ENCODE data around the gene ALKBH7. TPM values are rescaled to one million over a fixed set of nuclear protein-coding genes. Genes with fewer than 3 reads are reported as not detected.
"Not testable (repeated sequence)": the region's sequence is repeated elsewhere in the genome, so short reads cannot be mapped to it uniquely, and the experiment has no call there.

ALKBH7 gene
- total RNA-seq, 1 donor from 2014 or later, result 130 TPM

DNA sequence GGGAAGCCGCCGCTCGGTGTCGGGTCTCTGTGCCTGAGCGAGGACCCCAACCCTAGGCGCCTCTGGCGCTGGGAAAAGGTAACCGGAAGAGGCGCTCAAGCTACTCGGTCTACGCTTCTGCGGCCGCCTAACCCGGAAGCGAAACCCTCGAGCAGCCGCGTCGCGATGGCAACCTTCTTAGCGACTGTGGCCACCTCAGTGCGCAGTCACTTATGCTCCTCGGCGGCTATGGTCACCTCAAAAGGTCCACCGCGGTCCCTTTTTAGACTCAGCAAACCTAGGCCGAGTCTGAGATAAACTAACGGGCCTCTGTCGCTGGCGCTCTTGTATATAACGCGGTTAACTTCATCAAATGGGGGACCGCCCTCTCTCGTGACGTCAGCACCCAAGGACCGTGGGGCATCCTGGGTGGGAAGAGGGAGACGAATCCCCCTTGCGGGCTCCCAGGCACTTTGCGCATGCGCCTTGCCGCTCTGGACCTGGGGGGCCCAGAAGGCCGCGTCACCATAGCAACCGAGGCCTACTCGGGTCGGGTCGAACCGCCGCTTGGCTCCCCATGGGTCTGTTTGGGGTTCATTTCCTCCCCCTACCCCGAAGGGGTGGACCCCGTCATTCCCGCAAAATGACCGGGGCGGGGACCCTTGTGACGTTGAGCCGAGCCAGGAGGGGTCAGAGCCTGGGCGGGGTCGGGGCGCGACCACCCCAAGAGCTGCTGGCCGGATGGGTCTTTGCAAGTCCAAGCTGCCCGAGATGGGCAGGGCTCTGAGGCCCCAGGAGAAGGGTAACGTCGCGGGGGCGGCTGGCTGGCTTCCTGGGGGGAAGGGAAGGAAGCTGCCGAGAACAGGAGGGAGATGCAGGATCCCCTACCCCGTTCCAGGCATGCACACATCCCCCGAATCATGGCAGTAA lies 20.7 kb downstream of the ALKBH7 start, which contains the start of gene GTF2F1:
GTF2F1 (minus strand) TSS at position 91 of the 909 bp plus-strand sequence. CDS start 169 bp downstream, outside the sequence.
- intact Hi-C loops (cut with DNase I), result loop anchor here (2.0 kb wide), 1 partner anchor 21 kb away; the partner anchor contains the start of gene ALKBH7

DNA sequence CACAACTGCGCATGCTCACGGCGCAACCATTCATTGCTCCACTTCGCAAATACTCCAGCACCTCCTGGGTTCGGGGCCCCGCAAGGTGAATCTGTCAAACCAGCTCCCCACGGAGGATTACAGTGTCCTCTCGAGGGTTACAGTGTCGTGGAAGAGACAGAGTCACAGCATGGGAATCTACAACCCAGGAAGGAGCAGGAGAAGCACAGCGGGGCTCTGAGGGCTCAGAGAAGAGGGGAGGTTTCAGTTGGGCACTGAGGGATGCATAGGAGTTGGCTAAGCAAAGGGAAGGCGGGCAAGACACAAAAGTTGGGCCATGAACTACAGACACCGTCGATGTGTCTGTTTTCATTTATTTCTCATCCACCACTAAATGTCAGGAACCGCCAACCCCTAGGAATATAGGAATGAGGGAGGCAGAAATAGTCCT lies 21.4 kb downstream of the ALKBH7 start:
- intact Hi-C loops (cut with DNase I), result loop anchor here (2.0 kb wide), 1 partner anchor 21 kb away; the partner anchor contains the start of gene ALKBH7
- DNase-seq (ENCODE audit: low spot score), result no peak

More for the DNA sequence above, 20.7 kb downstream of the ALKBH7 start, which contains the start of gene GTF2F1:
- peak; percentile 95 for DNase-seq (ENCODE audit: low spot score)

DNA sequence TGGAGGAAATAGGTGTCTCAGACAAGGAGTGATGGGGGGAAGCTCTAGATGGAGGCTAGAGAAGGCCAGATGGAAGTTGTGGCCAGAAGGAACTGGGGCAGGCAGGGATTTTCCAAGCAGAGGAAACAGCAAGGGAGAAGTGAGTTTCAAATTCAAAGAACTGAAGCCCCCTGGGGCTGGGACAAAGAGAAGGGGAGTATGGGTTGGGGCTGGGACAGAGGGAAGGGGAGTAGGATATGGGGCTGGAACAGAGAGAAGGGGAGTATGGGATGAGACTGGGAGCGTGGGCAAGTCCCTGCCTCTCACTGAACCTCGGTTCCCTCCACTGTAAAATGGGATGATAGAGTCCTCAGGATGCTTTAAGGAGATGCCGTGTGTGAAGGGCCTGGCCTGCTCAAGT lies 22.2 kb downstream of the ALKBH7 start:
- intact Hi-C loops (cut with DNase I), result no loop called here
- no peak for DNase-seq (ENCODE audit: low spot score)

DNA sequence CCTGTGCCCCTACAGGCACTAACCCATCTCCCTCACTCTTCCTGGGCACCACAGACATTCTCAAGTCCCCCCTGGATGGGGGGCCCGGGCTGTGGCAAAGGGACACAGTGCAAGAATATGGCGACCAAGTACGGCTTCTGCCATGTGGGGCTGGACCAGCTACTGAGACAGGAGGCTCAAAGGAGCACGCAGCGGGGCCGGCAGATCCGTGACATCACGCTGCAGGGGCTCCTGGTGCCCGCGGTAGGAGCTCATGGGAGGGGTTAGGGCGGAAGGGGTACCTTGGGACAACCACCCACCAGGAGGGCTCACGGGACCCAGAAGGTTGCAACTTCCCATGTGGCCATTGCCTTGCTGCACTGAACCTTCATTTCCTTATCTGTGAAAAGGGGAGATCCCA lies 23.7 kb downstream of the ALKBH7 start:
- intact Hi-C loops (cut with DNase I), result no loop called here

DNA sequence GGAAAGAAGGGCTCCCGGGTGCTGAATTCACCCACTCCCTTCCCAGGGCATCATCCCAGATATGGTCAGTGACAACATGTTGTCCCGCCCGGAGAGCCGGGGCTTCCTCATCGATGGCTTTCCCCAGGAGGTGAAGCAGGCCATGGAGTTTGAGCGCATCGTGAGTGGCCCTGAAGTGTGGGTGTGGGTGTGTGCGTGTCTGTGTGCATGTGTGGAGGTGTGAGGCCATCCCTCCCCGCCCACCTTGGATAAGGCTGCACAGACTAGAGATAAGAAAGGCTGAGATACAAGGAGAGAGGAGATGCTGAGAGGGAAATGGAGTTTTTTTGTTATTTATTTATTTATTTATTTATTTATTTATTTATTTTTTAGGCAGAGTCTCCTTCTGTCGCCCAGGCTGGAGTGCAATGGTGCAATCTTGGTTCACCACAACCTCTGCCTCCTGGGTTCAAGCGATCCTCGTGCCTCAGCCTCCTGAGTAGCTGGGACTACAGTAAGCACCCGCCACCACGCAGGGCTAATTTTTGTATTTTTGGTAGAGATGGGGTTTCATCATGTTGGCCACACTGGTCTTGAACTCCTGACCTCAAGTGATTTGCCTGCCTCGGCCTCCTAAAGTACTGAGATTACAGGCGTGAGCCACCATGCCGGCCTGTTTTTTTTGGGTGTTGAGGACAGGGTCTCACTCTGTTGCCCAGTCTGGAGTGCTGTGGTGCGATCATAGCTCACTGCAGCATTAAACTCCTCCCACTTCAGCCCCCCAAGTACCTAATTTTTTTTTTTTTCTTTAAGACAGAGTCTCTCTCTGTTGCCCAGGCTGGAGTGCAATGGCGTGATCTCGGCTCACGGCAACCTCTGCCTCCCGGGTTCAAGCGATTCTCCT lies 27.7 kb downstream of the ALKBH7 start:
- DNase-seq (ENCODE audit: low spot score); intact Hi-C loops (cut with DNase I): not testable (repeated sequence)

More for the DNA sequence above, 23.7 kb downstream of the ALKBH7 start:
- DNase-seq (ENCODE audit: low spot score), result no peak

DNA sequence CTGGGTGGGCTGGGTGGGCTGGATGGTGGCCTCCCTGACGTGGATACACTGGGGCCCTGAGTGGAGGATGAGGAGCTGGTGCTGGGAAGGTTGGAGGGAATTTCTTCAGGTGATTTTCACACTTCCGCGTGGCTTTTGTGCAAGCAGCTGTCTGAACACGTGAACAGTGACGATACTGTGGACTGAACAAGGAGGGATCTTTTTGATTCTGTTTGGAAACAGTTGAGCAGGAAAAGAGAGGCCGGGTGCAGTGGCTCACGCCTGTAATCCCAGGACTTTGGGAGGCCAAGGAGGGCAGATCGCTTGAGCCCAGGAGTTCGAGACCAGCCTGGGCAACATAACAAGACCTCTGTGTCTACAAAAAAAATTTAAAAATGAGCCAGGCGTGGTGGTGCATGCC lies 29.5 kb downstream of the ALKBH7 start:
- DNase-seq (ENCODE audit: low spot score), result no peak
- intact Hi-C loops (cut with DNase I), result no loop called here

DNA sequence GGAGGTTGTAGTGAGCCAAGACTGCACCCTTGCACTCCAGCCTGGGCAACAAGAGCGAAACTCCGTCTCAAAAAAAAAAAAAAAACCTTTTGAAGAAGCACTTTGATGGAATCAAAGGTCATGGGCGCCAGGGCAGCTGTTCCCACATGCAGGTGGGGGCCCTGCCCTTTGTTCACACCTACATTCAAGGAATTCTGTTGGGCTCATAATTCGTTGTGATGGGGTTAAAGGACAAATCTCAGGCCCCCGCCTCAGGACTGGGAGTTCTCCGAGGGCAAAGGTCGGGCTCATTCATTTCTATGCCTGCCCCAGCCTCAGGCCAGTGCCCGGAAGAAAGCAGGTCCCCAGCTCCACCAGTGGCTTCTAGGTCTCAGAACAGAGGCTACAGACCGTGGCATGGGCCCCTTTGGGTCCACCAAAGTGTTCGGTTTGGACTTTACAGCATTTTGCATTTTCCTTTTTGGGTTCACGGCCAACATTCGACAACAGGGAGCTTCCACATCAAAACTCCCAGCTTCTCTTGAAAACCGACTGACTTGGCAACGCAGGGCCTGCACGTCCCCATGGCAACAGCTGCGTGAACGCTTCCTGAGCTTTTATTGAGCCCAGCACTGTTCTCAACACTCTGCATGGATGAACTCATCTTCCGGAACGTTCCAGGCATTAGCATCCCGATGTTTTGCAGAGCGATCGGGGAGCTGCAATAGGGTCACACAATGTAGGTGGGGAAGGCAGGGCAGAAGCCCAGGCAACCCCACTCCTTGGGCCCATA lies 30.4 kb downstream of the ALKBH7 start:
- intact Hi-C loops (cut with DNase I), result no loop called here
- no peak for DNase-seq (ENCODE audit: low spot score)

DNA sequence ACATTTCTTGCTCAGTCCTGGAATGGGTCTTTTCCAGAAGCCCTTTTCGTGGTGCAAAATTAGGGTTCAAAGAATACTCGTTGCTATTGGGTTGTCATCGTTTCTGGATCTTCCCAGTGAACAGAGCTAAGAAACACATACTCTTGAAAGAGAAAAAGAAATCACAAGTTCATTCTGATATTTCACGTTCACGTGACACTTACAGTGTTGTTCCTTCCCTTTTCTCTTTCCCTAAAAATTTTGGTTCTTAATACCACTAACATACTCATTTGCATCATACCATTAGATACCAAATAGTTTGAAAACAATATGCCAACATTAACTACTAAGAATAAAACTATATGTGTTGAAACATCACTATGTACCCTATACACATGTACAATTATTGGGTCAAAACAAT lies 33.8 kb downstream of the ALKBH7 start:
- intact Hi-C loops (cut with DNase I), result no loop called here
- DNase-seq (ENCODE audit: low spot score), result no peak

DNA sequence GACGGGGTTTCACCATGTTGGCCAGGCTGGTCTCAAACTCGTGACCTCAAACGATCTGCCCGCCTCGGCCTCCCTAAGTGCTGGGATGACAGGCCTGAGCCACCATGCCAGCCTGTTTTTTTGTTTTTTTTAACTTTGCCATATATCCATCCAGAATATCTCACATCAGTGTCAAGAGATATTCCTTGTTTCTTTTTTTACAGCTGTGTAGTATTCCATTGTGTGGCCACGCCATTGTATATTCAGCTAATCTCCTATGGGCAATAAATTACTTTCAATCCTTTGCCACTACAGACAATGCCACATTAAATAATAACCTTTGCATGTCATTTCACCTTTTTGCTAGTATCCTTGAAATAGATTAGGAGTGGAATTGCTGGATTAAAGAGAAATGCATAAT lies 36.8 kb downstream of the ALKBH7 start:
- intact Hi-C loops (cut with DNase I), result no loop called here

DNA sequence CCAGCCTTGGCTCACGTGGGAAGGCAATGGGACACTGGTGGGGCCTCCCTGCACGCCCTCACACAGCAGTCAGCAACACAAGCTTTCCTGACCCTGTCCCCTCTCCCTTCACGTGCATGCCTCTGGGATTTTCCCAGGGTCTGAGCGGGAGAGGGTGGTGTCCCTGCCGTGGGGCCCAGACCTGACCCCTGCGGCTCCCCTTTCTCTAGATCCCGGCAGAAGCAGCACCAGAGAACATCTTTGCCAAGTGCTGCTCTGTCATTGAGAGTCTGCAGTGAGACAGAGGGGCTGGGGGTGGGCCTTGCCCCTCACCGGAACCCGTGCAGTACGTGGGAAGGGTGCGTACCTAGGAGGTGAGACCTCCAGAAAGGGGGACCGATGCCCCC lies 39.5 kb downstream of the ALKBH7 start:
- intact Hi-C loops (cut with DNase I), result no loop called here

More for the DNA sequence above, 36.8 kb downstream of the ALKBH7 start:
- no peak for DNase-seq (ENCODE audit: low spot score)

DNA sequence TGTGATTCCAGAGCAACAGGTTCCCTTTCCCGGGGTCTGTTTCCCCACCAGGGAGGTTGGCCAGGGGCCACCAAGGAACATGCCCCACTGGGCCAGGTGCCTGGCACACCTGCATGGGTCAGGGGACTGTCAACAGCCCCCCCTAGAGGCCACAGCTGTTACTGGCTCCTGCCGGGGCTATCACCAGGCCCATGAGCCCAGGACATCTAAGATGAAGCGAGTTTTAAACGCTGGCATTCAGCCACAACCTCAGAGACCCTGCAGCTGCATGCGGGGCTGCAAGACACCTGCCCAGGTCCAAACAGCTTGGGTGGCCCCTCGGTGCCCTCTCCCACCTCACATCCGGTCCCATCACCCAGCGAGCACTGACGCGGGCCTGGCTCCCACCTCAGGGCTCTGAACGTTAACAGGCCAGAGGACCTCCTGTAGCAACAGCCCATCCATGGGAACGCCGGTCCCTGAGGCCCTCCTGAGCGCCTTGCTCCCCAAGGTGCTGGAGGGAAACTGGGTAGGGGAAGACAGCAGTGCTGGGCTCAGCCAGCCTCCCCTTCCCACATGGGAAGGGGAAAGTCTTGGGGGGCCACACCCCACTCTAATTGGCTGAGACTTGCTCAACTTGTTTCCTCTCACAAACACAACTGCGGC lies 40.0 kb downstream of the ALKBH7 start:
- intact Hi-C loops (cut with DNase I), result no loop called here
- no peak for DNase-seq (ENCODE audit: low spot score)

More for the DNA sequence above, 39.5 kb downstream of the ALKBH7 start:
- DNase-seq (ENCODE audit: low spot score), result no peak

DNA sequence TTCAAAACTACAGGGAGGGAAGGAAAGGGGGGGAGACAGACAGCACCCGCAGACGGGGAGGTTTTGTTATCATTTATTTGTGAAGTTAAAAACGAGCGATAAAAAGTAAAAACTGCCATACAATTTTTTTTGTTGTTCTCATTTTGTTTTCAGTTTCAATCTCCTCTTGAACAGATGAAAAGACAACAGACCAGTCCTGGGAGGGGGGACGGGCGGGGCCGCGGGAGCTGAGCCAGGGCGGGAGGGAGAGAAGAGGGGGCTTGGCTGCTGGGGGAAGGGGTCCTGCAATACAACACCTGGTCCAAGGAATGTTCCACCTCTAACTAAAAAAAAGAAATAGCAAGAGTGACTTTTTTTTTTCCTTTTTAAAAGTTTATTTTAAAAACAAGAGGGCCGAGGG lies 40.7 kb downstream of the ALKBH7 start:
- intact Hi-C loops (cut with DNase I), result no loop called here
- DNase-seq (ENCODE audit: low spot score), result no peak

DNA sequence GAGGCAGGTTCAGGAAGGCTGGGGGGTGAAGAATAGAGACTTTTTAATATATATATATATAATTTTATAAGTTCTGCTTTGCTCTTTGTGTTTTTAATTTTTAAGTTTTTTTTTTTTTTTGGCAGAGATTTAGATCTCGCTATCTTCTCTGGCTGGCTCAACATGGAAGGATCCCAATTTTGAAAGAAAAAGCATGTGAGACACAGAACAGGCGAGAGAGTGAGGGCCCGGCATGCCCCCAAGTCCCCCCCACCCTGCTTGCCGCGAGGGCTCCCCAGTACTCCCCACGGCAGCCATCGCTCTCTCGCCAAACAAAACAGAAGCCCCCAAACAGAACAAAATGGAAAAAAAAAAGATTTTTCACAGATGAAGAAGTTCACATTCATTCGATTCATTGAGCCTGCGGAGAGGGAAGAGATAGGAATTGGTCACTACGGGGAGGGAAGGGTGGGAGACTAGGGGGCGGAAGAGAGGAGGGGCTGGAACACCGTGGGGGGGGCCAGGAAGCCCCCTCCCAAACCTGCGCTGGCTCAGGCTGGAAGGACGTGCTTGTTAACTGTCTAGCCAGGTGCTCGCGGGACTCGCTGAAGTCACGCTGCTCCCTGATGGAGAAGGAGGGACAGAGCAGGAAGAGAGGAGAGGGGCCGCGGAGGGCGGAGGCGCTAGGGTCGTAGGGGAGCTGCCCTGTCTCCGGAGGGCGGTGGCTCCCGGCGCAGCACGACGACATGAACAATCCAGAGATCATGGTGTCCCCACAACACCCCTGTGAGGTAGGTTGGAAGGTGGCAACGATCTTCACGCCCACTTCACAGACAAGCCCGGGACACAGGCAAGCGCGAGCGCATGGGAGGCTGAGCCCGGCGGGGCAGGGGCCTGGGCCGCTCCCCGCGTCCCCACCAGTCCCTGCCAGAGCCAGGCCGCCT lies 41.4 kb downstream of the ALKBH7 start:
- no peak for DNase-seq (ENCODE audit: low spot score)
- intact Hi-C loops (cut with DNase I), result no loop called here

DNA sequence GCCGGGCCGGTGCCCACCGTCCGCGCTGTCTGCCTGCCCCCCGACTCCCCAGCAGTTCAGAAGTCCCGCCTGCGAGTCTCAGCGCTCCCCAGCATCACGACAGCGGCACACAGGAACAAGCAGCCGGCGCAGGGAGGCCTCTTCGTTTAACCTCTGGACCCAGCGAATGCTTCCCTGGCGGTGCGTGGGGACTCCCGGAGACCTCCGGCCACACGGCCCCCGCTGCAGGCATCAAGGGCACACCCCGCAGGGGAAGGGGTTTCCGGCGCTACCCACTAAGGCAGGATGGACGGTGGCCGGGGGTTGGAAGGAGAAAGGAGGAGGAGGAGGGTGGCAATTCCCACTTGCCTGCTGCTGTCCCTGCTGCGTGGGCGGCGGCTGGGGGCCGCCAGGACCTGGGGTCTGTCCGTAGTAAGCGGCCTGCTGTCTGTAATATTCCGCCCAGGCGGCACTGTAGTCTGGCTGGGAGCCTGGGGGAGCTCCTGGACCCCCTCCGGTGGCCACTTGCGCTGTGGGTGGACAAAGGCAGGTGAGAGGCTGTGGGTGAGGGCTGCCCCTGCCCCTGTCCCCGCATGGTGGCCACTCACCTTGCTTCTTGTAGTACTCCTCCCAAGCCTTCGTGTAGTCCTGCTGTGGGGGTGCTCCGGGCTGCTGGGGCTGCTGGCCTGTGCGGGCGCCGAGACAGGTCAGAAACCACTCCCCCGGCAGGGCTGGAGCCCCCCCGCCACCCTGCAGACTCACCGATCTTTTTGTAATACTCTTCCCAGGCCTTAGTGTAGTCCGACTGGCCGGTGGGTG lies 42.4 kb downstream of the ALKBH7 start:
- DNase-seq (ENCODE audit: low spot score), result no peak
- intact Hi-C loops (cut with DNase I), result no loop called here

DNA sequence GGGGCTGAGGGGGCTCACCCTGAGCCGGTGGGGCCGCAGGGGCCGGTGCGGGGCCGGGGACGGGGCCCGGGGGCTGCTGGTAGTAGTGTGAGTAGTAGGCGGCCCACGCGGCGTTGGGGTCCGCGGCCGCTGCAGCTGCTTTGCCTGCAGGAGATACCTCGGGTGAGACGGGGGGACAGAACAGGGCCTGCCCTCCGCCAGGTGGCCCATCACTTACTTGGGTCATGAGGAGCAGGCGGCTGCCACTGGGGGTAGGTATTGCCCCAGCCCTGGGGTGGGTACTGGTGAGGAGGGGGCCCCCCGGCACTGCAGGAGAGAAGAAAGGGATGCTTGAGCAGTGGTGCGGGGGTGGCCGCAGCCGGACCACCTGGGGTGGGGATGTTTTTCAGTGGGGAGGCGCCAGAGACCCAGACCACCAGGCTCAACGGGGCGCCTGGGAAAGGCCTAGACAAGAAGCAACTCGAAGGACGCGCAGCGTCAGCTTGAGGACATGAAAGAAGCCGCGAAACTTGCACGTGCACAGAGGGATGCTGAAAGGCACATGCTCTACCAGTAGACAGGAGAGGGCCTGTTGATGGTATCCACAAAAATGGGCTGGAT lies 43.1 kb downstream of the ALKBH7 start:
- no peak for DNase-seq (ENCODE audit: low spot score)
- intact Hi-C loops (cut with DNase I), result no loop called here

DNA sequence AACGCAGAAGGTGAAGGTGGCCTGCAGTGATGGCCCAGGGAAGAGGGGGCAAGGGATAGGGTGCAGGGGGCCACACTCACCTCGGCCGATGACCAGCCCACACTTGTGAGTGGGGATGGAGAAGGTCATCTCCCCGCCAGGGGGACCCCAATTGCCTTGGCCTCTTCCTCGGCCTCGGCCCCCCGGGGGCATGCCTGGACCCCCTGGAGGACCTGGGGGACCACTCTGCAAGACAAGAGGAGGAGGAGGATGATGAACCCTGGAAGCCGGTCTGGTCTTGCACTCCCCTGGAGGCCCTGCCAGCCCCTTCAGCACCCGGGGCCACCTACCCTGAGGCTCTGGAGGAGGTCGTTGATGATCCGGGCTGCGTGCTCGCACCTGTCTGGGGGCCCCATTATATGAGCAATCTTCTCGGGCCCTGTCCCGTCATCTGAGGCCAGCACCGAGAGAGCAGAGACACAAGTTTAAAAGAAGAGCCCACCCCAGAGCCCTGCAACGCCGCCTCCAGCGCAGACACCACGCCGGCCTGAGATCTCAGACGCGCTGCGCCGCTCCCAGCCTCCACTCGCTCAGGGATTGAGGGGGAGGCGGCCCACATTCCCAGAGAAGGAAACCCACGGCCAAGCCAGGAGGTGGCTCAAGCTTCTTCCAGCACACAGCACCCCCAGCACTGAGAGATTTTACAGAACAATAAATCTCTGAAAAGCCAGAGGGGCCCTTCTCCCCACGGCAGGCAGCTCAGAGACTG lies 44.2 kb downstream of the ALKBH7 start:
- DNase-seq (ENCODE audit: low spot score), result no peak
- intact Hi-C loops (cut with DNase I), result no loop called here
